ENCODE results near the gene MRPL37.

MRPL37 gene

GRCh38 chr1:54212872-54213271 is 12.9 kb downstream of the MRPL37 start:
- no peak for DNase-seq (ENCODE audit: low read depth)
- no peak overlapping the region for H3K4me3 ChIP-seq (ENCODE audit: low read depth, low read length)

- DNase-seq (ENCODE audit: low read depth) = no peak
Measured at GRCh38 chr1:54215523-54215922, 15.6 kb downstream of the MRPL37 start.

GRCh38 chr1:54218883-54219687 is 19.1 kb downstream of the MRPL37 start:
- DNase-seq (ENCODE audit: low read depth) = no peak

More at GRCh38 chr1:54215523-54215922, 15.6 kb downstream of the MRPL37 start:
- H3K4me3 ChIP-seq (ENCODE audit: low read depth, low read length) = no peak overlapping the region

GRCh38 chr1:54219688-54220003 is 19.7 kb downstream of the MRPL37 start:
- H3K4me3 ChIP-seq (ENCODE audit: low read depth, low read length) = no peak overlapping the region
- no peak for DNase-seq (ENCODE audit: low read depth)

More at GRCh38 chr1:54218883-54219687, 19.1 kb downstream of the MRPL37 start:
- H3K4me3 ChIP-seq (ENCODE audit: low read depth, low read length) = no peak overlapping the region

GRCh38 chr1:54220004-54220811 is 20.2 kb downstream of the MRPL37 start:
- no peak overlapping the region for H3K4me3 ChIP-seq (ENCODE audit: low read depth, low read length)

GRCh38 chr1:54221113-54221834 is 21.3 kb downstream of the MRPL37 start:
- no peak for DNase-seq (ENCODE audit: low read depth)
- no peak overlapping the region for H3K4me3 ChIP-seq (ENCODE audit: low read depth, low read length)

More at GRCh38 chr1:54220004-54220811, 20.2 kb downstream of the MRPL37 start:
- peak; percentile 64 for DNase-seq (ENCODE audit: low read depth)

- DNase-seq (ENCODE audit: low read depth) = no peak
- no peak overlapping the region for H3K4me3 ChIP-seq (ENCODE audit: low read depth, low read length)
Measured at GRCh38 chr1:54221867-54222484, 22.0 kb downstream of the MRPL37 start.

- no peak for DNase-seq (ENCODE audit: low read depth)
- H3K4me3 ChIP-seq (ENCODE audit: low read depth, low read length) = no peak overlapping the region
Measured at GRCh38 chr1:54222711-54223110, 22.7 kb downstream of the MRPL37 start.

- H3K4me3 ChIP-seq (ENCODE audit: low read depth, low read length) = no peak overlapping the region
- DNase-seq (ENCODE audit: low read depth) = no peak
Measured at GRCh38 chr1:54223441-54224202, 23.7 kb downstream of the MRPL37 start.

- H3K4me3 ChIP-seq (ENCODE audit: low read depth, low read length) = no peak overlapping the region
- DNase-seq (ENCODE audit: low read depth) = no peak
Measured at GRCh38 chr1:54224233-54224632, 24.3 kb downstream of the MRPL37 start.

- H3K4me3 ChIP-seq (ENCODE audit: low read depth, low read length) = no peak overlapping the region
- DNase-seq (ENCODE audit: low read depth) = no peak
Measured at GRCh38 chr1:54225378-54225777, 25.4 kb downstream of the MRPL37 start.

GRCh38 chr1:54225986-54226559 is 26.1 kb downstream of the MRPL37 start:
- H3K4me3 ChIP-seq (ENCODE audit: low read depth, low read length) = no peak overlapping the region
- no peak for DNase-seq (ENCODE audit: low read depth)

- no peak for DNase-seq (ENCODE audit: low read depth)
Measured at GRCh38 chr1:54227091-54227602, 27.2 kb downstream of the MRPL37 start.

GRCh38 chr1:54227891-54228310 is 27.9 kb downstream of the MRPL37 start:
- DNase-seq (ENCODE audit: low read depth) = no peak
- no peak overlapping the region for H3K4me3 ChIP-seq (ENCODE audit: low read depth, low read length)

More at GRCh38 chr1:54227091-54227602, 27.2 kb downstream of the MRPL37 start:
- H3K4me3 ChIP-seq (ENCODE audit: low read depth, low read length) = no peak overlapping the region

- DNase-seq (ENCODE audit: low read depth) = no peak
Measured at GRCh38 chr1:54228638-54229079, 28.7 kb downstream of the MRPL37 start.

GRCh38 chr1:54229281-54229891 is 29.4 kb downstream of the MRPL37 start:
- no peak for DNase-seq (ENCODE audit: low read depth)
- no peak overlapping the region for H3K4me3 ChIP-seq (ENCODE audit: low read depth, low read length)

More at GRCh38 chr1:54228638-54229079, 28.7 kb downstream of the MRPL37 start:
- no peak overlapping the region for H3K4me3 ChIP-seq (ENCODE audit: low read depth, low read length)

- no peak for DNase-seq (ENCODE audit: low read depth)
- H3K4me3 ChIP-seq (ENCODE audit: low read depth, low read length) = no peak overlapping the region
Measured at GRCh38 chr1:54230507-54231339, 30.8 kb downstream of the MRPL37 start.

Data from skeletal muscle cell (primary cell).